Mesenchymal stem cell (in vitro differentiated cells and primary cell): ENCODE measurements around the gene AP2M1.

Experiments
- DNase-seq: peaks from one replicate; pipeline ENCODE4 v3.0.0-alpha.2; 2013
- H2AFZ ChIP-seq: one replicate; pipeline ENCODE4 v1.6.1; 2013; ENCODE audit warnings: low read depth, mild to moderate bottlenecking, control low read depth, inconsistent platforms, low read length, moderate library complexity
- H2AK5ac ChIP-seq: 2 replicates; pipeline ENCODE4 v1.6.1; 2013; ENCODE audit warnings: low read length, moderate library complexity, mild to moderate bottlenecking, inconsistent platforms; ENCODE audit not compliant: severe bottlenecking
- H2BK120ac ChIP-seq: one replicate; pipeline ENCODE4 v1.6.1; 2013; ENCODE audit warnings: low read depth, mild to moderate bottlenecking, inconsistent platforms, low read length, moderate library complexity
- H2BK12ac ChIP-seq, 2 experiments: one replicate each; pipeline ENCODE4 v1.6.1; 2013; ENCODE audit warnings: inconsistent platforms in 2 of 2, low read length in 2 of 2, mild to moderate bottlenecking in 2 of 2, moderate library complexity in 2 of 2, control low read depth in 1 of 2
- H2BK15ac ChIP-seq: one replicate; pipeline ENCODE4 v1.6.1; 2013; ENCODE audit warnings: mild to moderate bottlenecking, low read depth, inconsistent platforms; ENCODE audit not compliant: poor library complexity, severe bottlenecking
- H2BK5ac ChIP-seq: 2 replicates; pipeline ENCODE4 v1.6.1; 2013; ENCODE audit warnings: low read depth, mild to moderate bottlenecking, low read length, control low read depth, inconsistent platforms; ENCODE audit not compliant: poor library complexity, severe bottlenecking
- H3K14ac ChIP-seq, 2 experiments: one replicate each; pipeline ENCODE4 v1.6.1; 2013; ENCODE audit warnings: inconsistent platforms in 2 of 2, low read length in 2 of 2, control low read depth in 1 of 2, mild to moderate bottlenecking in 1 of 2, moderate library complexity in 1 of 2
- H3K18ac ChIP-seq, 2 experiments: one replicate each; pipeline ENCODE4 v1.6.1; 2013; ENCODE audit warnings: inconsistent platforms in 2 of 2, low read length in 2 of 2, control low read depth in 1 of 2, low read depth in 1 of 2, mild to moderate bottlenecking in 1 of 2
- H3K23ac ChIP-seq, 2 experiments: one replicate each; pipeline ENCODE4 v1.6.1; 2013; ENCODE audit warnings: inconsistent platforms in 2 of 2, low read length in 2 of 2, mild to moderate bottlenecking in 2 of 2, moderate library complexity in 2 of 2, control low read depth in 1 of 2
- H3K27ac ChIP-seq: 2 replicates; pipeline ENCODE4 v1.5.1; 2013; ENCODE audit warnings: mild to moderate bottlenecking, moderate library complexity, low read length, control low read depth, inconsistent platforms; ENCODE audit not compliant: poor library complexity, severe bottlenecking
- H3K27me3 ChIP-seq, 2 experiments: 2 replicates each; pipeline versions ENCODE4 v1.6.1 to v1.7.0; 2013; ENCODE audit warnings: low read length in 2 of 2, mild to moderate bottlenecking in 2 of 2, moderate library complexity in 2 of 2, control low read depth in 1 of 2, inconsistent platforms in 1 of 2; ENCODE audit not compliant: control insufficient read depth in 1 of 2, insufficient read depth in 1 of 2
- H3K36me3 ChIP-seq, 2 experiments: 2 replicates each; pipeline versions ENCODE4 v1.6.1 to v1.7.0; 2013; ENCODE audit warnings: low read length in 2 of 2, control low read depth in 1 of 2, inconsistent platforms in 1 of 2, low read depth in 1 of 2, mild to moderate bottlenecking in 1 of 2; ENCODE audit not compliant: insufficient read depth in 2 of 2, control insufficient read depth in 1 of 2
- H3K4ac ChIP-seq, 2 experiments: one replicate each; pipeline ENCODE4 v1.6.1; 2013; ENCODE audit warnings: inconsistent platforms in 2 of 2, low read length in 2 of 2, mild to moderate bottlenecking in 2 of 2, moderate library complexity in 2 of 2, control low read depth in 1 of 2, low read depth in 1 of 2
- H3K4me1 ChIP-seq: 2 replicates; pipeline ENCODE4 v1.6.1; 2013; ENCODE audit warnings: low read depth, low read length, control low read depth; ENCODE audit not compliant: control insufficient read depth, insufficient read depth
- H3K4me2 ChIP-seq: 2 replicates; pipeline ENCODE4 v1.6.1; 2013; ENCODE audit warnings: low read length, mild to moderate bottlenecking, inconsistent platforms; ENCODE audit not compliant: poor library complexity, severe bottlenecking
- H3K4me3 ChIP-seq, 2 experiments: 2 replicates each; pipeline versions ENCODE4 v1.5.1 to v1.7.0; 2013; ENCODE audit warnings: low read length in 2 of 2, mild to moderate bottlenecking in 2 of 2, control low read depth in 1 of 2, low read depth in 1 of 2; ENCODE audit not compliant: insufficient read depth in 1 of 2
- H3K79me1 ChIP-seq: replicated peaks from 2 replicates; pipeline ENCODE4 v1.6.1; 2013; ENCODE audit warnings: mild to moderate bottlenecking, control low read depth, low read length, inconsistent platforms; ENCODE audit not compliant: poor library complexity, severe bottlenecking
- H3K9ac ChIP-seq: 2 replicates; pipeline ENCODE4 v1.7.0; 2013; ENCODE audit warnings: mild to moderate bottlenecking, low read length, moderate library complexity
- H3K9me3 ChIP-seq: 2 replicates; pipeline ENCODE4 v1.7.0; 2013; ENCODE audit warnings: mild to moderate bottlenecking, low read length; ENCODE audit not compliant: control insufficient read depth
- H4K8ac ChIP-seq: one replicate; pipeline ENCODE4 v1.6.1; 2013; ENCODE audit warnings: inconsistent platforms, mild to moderate bottlenecking, low read length, moderate library complexity
- H4K91ac ChIP-seq: one replicate; pipeline ENCODE4 v1.6.1; 2013; ENCODE audit warnings: mild to moderate bottlenecking, low read length, inconsistent platforms
- WGBS: methylation state at CpG from one replicate; pipeline ENCODE4 v1.1.7; 2013; ENCODE audit warnings: mixed read lengths; 5-methylcytosine and 5-hydroxymethylcytosine counted together

The AP2M1 gene

GRCh38 chr3:184203526-184203925, 28.9 kb downstream of the AP2M1 start:
- H3K27me3 ChIP-seq, result peaks cover 21 to 31% of the 10 kb centered on the region in 2 experiments

GRCh38 chr3:184209146-184209923, 34.7 kb downstream of the AP2M1 start:
- H3K27ac ChIP-seq, result no peak overlapping the region
- H2BK15ac ChIP-seq, result no peak overlapping the region
- H3K4me1 ChIP-seq, result no peaks in the 10 kb centered on the region
- H3K4me3 ChIP-seq, result no peak overlapping the region
- H3K79me1 ChIP-seq, result no peaks in the 10 kb centered on the region
- H4K8ac ChIP-seq, result no peak overlapping the region
- no peak overlapping the region for H3K9ac ChIP-seq
- H2AFZ ChIP-seq, result no peak overlapping the region
- no peak overlapping the region for H2AK5ac ChIP-seq
- no peak overlapping the region for H4K91ac ChIP-seq
- no peak overlapping the region for H3K4me2 ChIP-seq
- peaks cover 15 to 23% of the 10 kb centered on the region in 2 experiments for H3K27me3 ChIP-seq
- no peaks in the 10 kb centered on the region for H3K36me3 ChIP-seq
- H2BK5ac ChIP-seq, result no peak overlapping the region
- 78% methylated on average over 10 of the region's 11 CpGs for WGBS
- H2BK12ac ChIP-seq, result no peak overlapping the region
- no peak for DNase-seq
- no peak overlapping the region for H3K4ac ChIP-seq
- H3K18ac ChIP-seq, result no peak overlapping the region
- H2BK120ac ChIP-seq, result no peak overlapping the region
- H3K14ac ChIP-seq, result no peak overlapping the region
- H3K23ac ChIP-seq, result no peak overlapping the region
- no peaks in the 10 kb centered on the region for H3K9me3 ChIP-seq

More at GRCh38 chr3:184203526-184203925, 28.9 kb downstream of the AP2M1 start:
- Histone ChIP-seq H2BK15ac (no peak overlapping the region), H3K27ac (no peak overlapping the region), H4K8ac (no peak overlapping the region), H2BK12ac (no peak overlapping the region), H3K4me3 (no peak overlapping the region), H2BK5ac (no peak overlapping the region), H3K18ac (no peak overlapping the region), H3K4ac (no peak overlapping the region), H3K14ac (no peak overlapping the region), H2AK5ac (no peak overlapping the region), H3K4me1 (no peaks in the 10 kb centered on the region), H2AFZ (no peak overlapping the region), H2BK120ac (no peak overlapping the region), H3K4me2 (no peak overlapping the region), H3K36me3 (no peaks in the 10 kb centered on the region), H3K9me3 (no peaks in the 10 kb centered on the region), H3K9ac (no peak overlapping the region), H3K23ac (no peak overlapping the region), H4K91ac (no peak overlapping the region), H3K79me1 (no peaks in the 10 kb centered on the region)
- 78% methylated on average over 8 of the region's 8 CpGs for WGBS
- no peak for DNase-seq

- H2BK15ac ChIP-seq, result no peak overlapping the region
- no peak overlapping the region for H3K18ac ChIP-seq
- H3K14ac ChIP-seq, result no peak overlapping the region
- H3K36me3 ChIP-seq, result no peaks in the 10 kb centered on the region
- no peak overlapping the region for H3K4ac ChIP-seq
- 86% methylated on average over 3 of the region's 5 CpGs for WGBS
- H2AFZ ChIP-seq, result no peak overlapping the region
- no peaks in the 10 kb centered on the region for H3K4me1 ChIP-seq
- no peak overlapping the region for H2BK120ac ChIP-seq
- H2AK5ac ChIP-seq, result no peak overlapping the region
- H2BK12ac ChIP-seq, result no peak overlapping the region
- H3K23ac ChIP-seq, result no peak overlapping the region
- no peak overlapping the region for H4K91ac ChIP-seq
- H3K4me3 ChIP-seq, result no peak overlapping the region
- no peak overlapping the region for H3K9ac ChIP-seq
- H3K27me3 ChIP-seq, result peaks cover 8 to 25% of the 10 kb centered on the region in 2 experiments
- no peak for DNase-seq
- no peak overlapping the region for H3K27ac ChIP-seq
- no peaks in the 10 kb centered on the region for H3K79me1 ChIP-seq
- H3K9me3 ChIP-seq, result no peaks in the 10 kb centered on the region
- H2BK5ac ChIP-seq, result no peak overlapping the region
- H3K4me2 ChIP-seq, result no peak overlapping the region
- no peak overlapping the region for H4K8ac ChIP-seq
Observed at GRCh38 chr3:184211297-184211696, 36.6 kb downstream of the AP2M1 start.

- 57% methylated on average over 2 of the region's 5 CpGs for WGBS
- Histone ChIP-seq H2BK15ac (no peak overlapping the region), H3K4ac (no peak overlapping the region), H3K9ac (no peak overlapping the region), H3K36me3 (no peaks in the 10 kb centered on the region), H2AFZ (no peak overlapping the region), H2AK5ac (no peak overlapping the region), H3K27me3 (peaks cover 4 to 21% of the 10 kb centered on the region in 2 experiments), H3K4me1 (no peaks in the 10 kb centered on the region), H2BK120ac (no peak overlapping the region), H3K14ac (no peak overlapping the region), H4K91ac (no peak overlapping the region), H3K79me1 (no peaks in the 10 kb centered on the region), H2BK5ac (no peak overlapping the region), H3K4me2 (no peak overlapping the region), H3K23ac (no peak overlapping the region), H4K8ac (no peak overlapping the region), H3K4me3 (no peak overlapping the region), H3K9me3 (no peaks in the 10 kb centered on the region), H3K18ac (no peak overlapping the region), H3K27ac (no peak overlapping the region), H2BK12ac (no peak overlapping the region)
- DNase-seq, result no peak
Observed at GRCh38 chr3:184211718-184212117, 37.1 kb downstream of the AP2M1 start.
